GM18505 (cell line): Measurements from ENCODE around the gene SDCBP2.

Source experiments
- ATAC-seq: cut with Tn5 transposase; IDR thresholded peaks from one replicate; pipeline ENCODE4 v1.9.1; 2021; ENCODE audit not compliant: unreplicated experiment
- POLR2A ChIP-seq: IDR thresholded peaks from 4 replicates; pipeline ENCODE4 v1.6.1; 2011; ENCODE audit warnings: borderline replicate concordance; ENCODE audit not compliant: insufficient read depth, insufficient read length; ENCODE audit errors: extremely low read depth

Gene SDCBP2, protein sequence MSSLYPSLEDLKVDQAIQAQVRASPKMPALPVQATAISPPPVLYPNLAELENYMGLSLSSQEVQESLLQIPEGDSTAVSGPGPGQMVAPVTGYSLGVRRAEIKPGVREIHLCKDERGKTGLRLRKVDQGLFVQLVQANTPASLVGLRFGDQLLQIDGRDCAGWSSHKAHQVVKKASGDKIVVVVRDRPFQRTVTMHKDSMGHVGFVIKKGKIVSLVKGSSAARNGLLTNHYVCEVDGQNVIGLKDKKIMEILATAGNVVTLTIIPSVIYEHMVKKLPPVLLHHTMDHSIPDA

DNA sequence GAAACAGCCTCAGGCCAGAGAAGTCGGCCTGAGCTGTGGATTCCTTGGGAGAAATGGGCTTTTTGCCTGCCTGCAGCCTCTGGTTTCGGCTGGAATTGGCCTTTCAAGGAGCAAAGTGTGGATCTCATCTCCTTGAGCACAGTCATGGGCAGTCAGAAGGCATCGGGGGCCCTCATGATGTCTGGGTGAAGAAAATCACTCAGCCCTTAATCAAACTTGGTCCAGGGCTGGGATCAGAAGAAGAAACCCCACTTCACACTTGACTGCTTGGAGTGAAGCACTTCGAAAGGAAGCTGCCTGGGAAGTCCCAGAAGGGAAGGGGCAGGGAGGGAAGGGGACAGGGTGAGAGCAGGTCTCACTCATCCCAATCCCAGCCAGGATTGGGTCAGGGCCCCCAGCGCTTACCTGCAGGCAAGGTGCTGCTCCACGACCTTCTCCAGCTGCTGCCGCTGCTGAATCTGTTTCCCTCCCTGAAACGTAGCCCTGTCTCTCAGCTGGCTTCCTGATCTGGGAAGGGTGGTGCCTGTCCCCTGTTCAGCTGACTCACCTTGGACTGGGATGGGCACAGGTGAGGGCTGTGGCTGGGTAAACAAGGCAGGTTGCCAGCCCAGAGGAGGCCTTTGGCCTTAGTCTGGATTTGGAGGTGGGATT is at the start of gene SDCBP2:
TSS of gene SDCBP2 (minus strand) at position 460 of the 651 bp plus-strand sequence. CDS start 8,723 bp downstream, outside the sequence.
- TF ChIP-seq POLR2A = no peak
- no peak for ATAC-seq

DNA sequence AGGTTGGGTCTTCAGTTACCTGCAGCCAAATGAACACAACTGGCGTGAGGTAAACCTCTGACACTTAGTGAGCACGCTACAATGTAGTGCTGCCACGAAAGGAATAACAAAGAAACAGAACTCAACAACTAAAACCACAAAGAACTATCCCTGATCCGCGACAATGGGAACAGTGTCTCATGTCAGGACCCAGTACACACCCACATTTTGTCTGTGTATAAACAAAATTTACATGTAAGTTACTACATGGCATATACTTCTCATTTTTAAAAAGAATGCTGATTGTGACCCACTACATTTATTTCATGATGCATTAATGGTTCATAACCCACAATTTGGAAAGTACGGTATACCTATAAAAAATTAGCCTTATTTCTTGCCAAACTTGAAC is 49.8 kb upstream of the SDCBP2 start:
- TF ChIP-seq POLR2A = no peak
- ATAC-seq = no peak

- TF ChIP-seq POLR2A = no peak
- no peak for ATAC-seq
Observed at GRCh38 chr20:1377984-1378734, 49.2 kb upstream of the SDCBP2 start.

- TF ChIP-seq POLR2A = no peak
- no peak for ATAC-seq
Observed at GRCh38 chr20:1377341-1377871, 48.5 kb upstream of the SDCBP2 start.

GRCh38 chr20:1376408-1377270 is 47.7 kb upstream of the SDCBP2 start:
- ATAC-seq = no peak
- TF ChIP-seq POLR2A = no peak

DNA sequence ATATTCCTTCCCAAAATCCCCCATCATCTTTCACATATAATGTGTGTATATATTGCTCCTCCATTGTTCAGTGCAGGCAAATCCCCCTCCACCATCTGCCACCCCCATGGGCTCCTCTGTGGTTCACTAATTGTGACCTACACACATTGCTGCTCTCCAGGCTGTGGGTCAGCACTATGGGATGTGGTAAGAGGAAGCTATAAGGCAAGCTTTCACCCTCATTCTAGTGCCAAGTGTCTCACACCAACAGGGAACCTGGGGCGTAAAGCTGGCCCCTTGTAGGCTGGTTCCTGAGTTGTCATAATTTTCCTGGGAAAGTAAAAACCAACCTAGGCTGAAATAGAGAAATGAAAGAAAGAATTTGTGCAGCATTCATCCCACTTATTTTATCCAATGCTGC is 47.1 kb upstream of the SDCBP2 start:
- no peak for TF ChIP-seq POLR2A
- no peak for ATAC-seq

GRCh38 chr20:1375515-1375914 is 46.6 kb upstream of the SDCBP2 start:
- ATAC-seq = no peak
- TF ChIP-seq POLR2A = no peak

GRCh38 chr20:1374246-1374645 is 45.3 kb upstream of the SDCBP2 start:
- no peak for ATAC-seq
- TF ChIP-seq POLR2A = no peak

- TF ChIP-seq POLR2A = no peak
- ATAC-seq = no peak
Observed at GRCh38 chr20:1373614-1374013, 44.7 kb upstream of the SDCBP2 start.

- no peak for TF ChIP-seq POLR2A
- ATAC-seq = no peak
Observed at GRCh38 chr20:1373036-1373435, 44.1 kb upstream of the SDCBP2 start.

- no peak for TF ChIP-seq POLR2A
- no peak for ATAC-seq
Observed at GRCh38 chr20:1371830-1372539, 43.0 kb upstream of the SDCBP2 start.

DNA sequence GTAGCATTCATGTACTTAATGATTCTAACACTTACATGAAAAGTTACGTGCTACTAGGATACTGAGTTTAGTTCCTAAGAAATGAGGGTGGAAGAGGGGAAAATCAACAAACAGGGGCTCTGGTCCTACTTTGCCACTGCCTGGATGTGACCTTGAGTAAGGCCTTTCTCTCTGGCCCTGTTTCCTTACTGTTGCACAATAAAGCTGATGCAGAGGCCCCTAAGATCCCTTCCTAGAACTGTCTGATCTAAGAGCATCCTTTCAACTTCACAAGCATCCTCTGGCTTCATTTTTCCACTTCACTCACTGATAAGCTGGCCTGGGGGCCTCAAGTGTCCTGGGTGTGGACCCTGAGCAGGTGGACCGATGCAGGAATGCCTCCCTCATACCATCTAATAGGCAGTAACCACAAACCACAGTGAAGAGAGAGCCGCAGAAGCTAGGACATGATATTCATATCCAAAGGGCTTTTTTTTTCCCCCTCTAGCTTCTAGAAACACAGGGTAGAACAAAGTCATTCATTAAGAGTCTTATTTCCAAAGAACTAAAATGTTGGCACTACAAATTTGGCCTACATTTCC is 42.4 kb upstream of the SDCBP2 start:
- TF ChIP-seq POLR2A = no peak
- no peak for ATAC-seq
